ACC112 (cell line): ENCODE measurements around the gene QARS1.

Source experiments
- H2AFZ ChIP-seq: fragments of 200-600 bp; sonication (generic); one replicate; pipeline ENCODE4 v1.6.0; 2017; ENCODE audit warnings: antibody characterized with exemption, low read length; ENCODE audit not compliant: unreplicated experiment
- H3K27ac ChIP-seq: fragments of 200-600 bp; sonication (generic); 2 replicates; pipeline ENCODE4 v1.5.1; 2014; ENCODE audit warnings: low read depth, mild to moderate bottlenecking, antibody characterized with exemption, low read length, moderate library complexity
- H3K27me3 ChIP-seq: fragments of 200-600 bp; sonication (generic); 2 replicates; pipeline ENCODE4 v1.6.1; 2014; ENCODE audit warnings: mild to moderate bottlenecking, antibody characterized with exemption, low read length, moderate library complexity, mixed read lengths; ENCODE audit not compliant: insufficient read depth
- H3K36me3 ChIP-seq: fragments of 200-600 bp; sonication (generic); 2 replicates; pipeline ENCODE4 v1.6.1; 2016; ENCODE audit warnings: mild to moderate bottlenecking, antibody characterized with exemption, low read length, moderate library complexity, mixed read lengths; ENCODE audit not compliant: insufficient read depth
- H3K4me1 ChIP-seq: fragments of 200-600 bp; sonication (generic); one replicate; pipeline ENCODE4 v1.6.1; 2016; ENCODE audit warnings: low read length, mixed read lengths; ENCODE audit not compliant: insufficient read depth, unreplicated experiment, control insufficient read depth
- H3K4me3 ChIP-seq: fragments of 200-600 bp; sonication (generic); 2 replicates; pipeline ENCODE4 v1.5.1; 2014; ENCODE audit warnings: mild to moderate bottlenecking, low read depth, low read length
- H3K79me2 ChIP-seq: fragments of 200-600 bp; sonication (generic); one replicate; pipeline ENCODE4 v1.6.0; 2016; ENCODE audit warnings: low read length; ENCODE audit not compliant: control insufficient read depth, unreplicated experiment, insufficient read depth

Gene QARS1

DNA sequence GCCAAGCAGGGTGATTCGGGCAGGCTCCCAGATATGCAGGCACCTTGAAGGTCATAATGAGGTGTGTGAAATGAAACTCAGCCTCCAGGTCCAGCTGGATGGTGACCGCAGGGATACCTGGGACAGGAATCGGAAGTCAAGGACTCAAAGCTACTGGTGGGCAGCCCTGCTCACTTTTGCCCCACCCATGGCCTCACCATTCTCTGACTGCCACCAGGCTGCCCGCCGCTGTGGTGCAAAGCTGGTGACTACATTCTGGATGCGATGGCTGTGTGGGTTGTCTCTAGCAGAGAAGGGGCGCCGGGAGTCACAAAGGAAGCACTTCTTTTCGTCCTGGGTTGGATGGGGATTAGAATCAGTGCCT is 27.5 kb upstream of the QARS1 start:
- Histone ChIP-seq H3K4me1 (peaks cover 13% of the 10 kb centered on the region), H3K36me3 (peaks cover 13% of the 10 kb centered on the region; the same call in 1 of the 2 replicates), H3K27me3 (no peaks in the 10 kb centered on the region), H2AFZ (peak overlapping the region; percentile 92), H3K27ac (peak overlapping the region; percentile 62), H3K4me3 (peak overlapping the region; percentile 90), H3K79me2 (peaks cover 25% of the 10 kb centered on the region)

DNA sequence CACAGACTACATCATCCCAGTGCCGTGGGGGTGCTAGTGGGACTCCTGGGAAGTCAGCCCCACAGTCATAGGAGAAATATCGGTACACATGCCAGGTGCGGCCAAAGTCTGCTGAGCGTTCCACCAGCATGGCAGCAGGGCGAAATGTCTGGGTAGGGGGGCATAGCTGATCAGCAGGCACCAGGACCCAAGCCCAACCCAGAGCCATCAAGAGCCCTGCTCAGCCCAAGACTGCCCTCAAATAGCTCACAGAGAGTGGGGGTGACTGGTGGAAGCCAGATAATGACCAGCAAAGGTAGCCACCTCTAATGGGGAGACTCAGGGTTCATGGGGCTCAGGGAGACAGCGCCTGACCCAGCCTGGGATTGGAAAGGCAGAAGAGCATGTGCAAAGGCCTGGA is 27.0 kb upstream of the QARS1 start:
- H3K4me3 ChIP-seq: peak overlapping the region; percentile 90
- no peaks in the 10 kb centered on the region for H3K27me3 ChIP-seq
- H3K27ac ChIP-seq: no peak overlapping the region
- H3K36me3 ChIP-seq: peaks cover 13% of the 10 kb centered on the region; the same call in 1 of the 2 replicates
- H3K79me2 ChIP-seq: peaks cover 25% of the 10 kb centered on the region
- peaks cover 13% of the 10 kb centered on the region for H3K4me1 ChIP-seq
- H2AFZ ChIP-seq: no peak overlapping the region

DNA sequence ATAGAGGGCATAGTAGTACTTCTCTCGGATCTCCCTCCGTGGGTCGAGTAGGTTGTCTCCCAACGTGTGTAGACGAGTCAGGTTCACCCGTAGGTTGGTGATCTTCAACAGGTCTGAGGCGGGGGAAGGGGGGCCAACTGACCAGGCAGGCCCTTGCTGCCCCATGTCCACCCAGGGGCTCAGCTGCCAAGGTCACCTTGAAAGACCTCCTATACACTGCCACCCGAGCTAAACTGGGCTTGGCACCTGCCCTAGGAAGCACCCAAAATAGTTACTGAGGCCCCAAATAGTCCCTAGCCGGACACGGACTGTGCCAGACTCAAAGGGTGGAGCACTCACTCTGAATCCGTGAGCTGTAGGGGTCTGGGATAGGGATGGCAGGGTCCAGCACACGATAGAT is 26.5 kb upstream of the QARS1 start:
- no peak overlapping the region for H3K27ac ChIP-seq
- peaks cover 25% of the 10 kb centered on the region for H3K79me2 ChIP-seq
- H3K4me3 ChIP-seq: peak overlapping the region; percentile 90; the same call in 1 of the 2 replicates
- no peak overlapping the region for H2AFZ ChIP-seq
- H3K4me1 ChIP-seq: peaks cover 13% of the 10 kb centered on the region
- peaks cover 13% of the 10 kb centered on the region; the same call in 1 of the 2 replicates for H3K36me3 ChIP-seq
- H3K27me3 ChIP-seq: no peaks in the 10 kb centered on the region

DNA sequence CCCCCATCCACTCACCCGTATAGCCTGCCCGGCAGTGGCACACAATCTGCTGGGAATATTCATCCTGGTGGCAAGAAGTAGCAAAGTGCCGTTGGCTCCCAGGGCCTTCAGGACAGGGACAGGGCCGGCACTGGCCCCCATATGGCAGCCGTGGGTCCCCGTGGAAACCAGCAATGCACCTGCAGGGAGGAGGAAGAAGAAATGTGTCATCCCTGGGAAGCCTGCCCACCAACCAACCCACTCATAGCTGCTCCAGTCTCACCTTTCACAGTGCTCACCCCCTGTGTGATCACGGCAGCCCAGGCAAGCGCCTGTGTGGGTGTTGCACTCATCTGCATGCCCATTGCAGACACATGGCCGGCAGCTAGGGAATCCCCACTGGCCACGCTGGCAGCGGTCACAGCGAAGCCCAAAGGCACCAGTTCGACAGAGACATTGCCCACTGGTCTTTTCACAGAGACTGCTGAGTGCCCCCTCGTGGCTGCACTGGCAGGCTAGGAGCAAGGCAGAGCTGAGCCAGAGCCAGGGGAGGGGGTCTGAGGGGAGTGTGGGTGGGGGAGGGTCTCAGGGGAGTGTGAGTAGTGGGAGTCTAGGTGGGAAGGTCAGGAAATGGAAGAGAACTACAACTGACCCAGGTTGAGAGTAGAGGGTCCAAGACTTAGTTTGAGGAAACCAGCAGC is 20.6 kb upstream of the QARS1 start:
- no peaks in the 10 kb centered on the region for H3K27me3 ChIP-seq
- no peak overlapping the region for H2AFZ ChIP-seq
- H3K4me3 ChIP-seq: no peak overlapping the region
- H3K4me1 ChIP-seq: no peaks in the 10 kb centered on the region
- H3K36me3 ChIP-seq: peaks cover 21% of the 10 kb centered on the region; the same call in 1 of the 2 replicates
- no peak overlapping the region for H3K27ac ChIP-seq
- peaks cover 5% of the 10 kb centered on the region for H3K79me2 ChIP-seq

DNA sequence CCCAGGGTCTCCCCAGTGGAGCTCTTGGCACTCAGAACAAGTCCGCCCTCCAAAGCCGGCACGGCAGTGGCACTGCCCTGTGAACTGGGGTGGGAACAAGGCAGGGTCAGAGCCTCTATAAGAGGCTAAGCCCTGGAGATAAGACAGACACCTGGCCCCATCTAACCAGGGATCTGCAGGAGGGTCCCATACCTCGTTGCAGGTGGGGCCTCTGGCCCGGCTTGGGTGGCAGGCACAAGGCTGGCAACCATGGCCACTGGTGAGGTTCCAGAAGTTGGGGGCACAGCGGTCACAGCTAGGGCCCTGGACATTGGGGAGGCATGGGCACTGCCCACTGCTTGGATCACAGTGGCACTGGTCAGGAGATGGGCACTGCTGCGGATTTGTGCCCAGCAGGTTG is 19.6 kb upstream of the QARS1 start:
- peaks cover 16% of the 10 kb centered on the region; the same call in 1 of the 2 replicates for H3K36me3 ChIP-seq
- peaks cover 8% of the 10 kb centered on the region for H3K4me1 ChIP-seq
- H2AFZ ChIP-seq: no peak overlapping the region
- H3K79me2 ChIP-seq: peaks cover 14% of the 10 kb centered on the region
- H3K27ac ChIP-seq: no peak overlapping the region
- H3K27me3 ChIP-seq: no peaks in the 10 kb centered on the region
- no peak overlapping the region for H3K4me3 ChIP-seq

- Histone ChIP-seq H3K79me2 (peaks cover 16% of the 10 kb centered on the region), H3K36me3 (peaks cover 16% of the 10 kb centered on the region; the same call in 1 of the 2 replicates), H3K27me3 (no peaks in the 10 kb centered on the region)
Observed at GRCh38 chr3:49123687-49124086, 19.1 kb upstream of the QARS1 start.

GRCh38 chr3:49122886-49123545 is 18.5 kb upstream of the QARS1 start:
- Histone ChIP-seq H3K27ac (no peak overlapping the region), H3K36me3 (peaks cover 9% of the 10 kb centered on the region; the same call in 1 of the 2 replicates), H3K4me3 (no peak overlapping the region), H3K4me1 (peaks cover 12% of the 10 kb centered on the region), H3K79me2 (peaks cover 17% of the 10 kb centered on the region), H2AFZ (no peak overlapping the region), H3K27me3 (no peaks in the 10 kb centered on the region)

More at GRCh38 chr3:49123687-49124086, 19.1 kb upstream of the QARS1 start:
- H3K27ac ChIP-seq: no peak overlapping the region
- H3K4me3 ChIP-seq: no peak overlapping the region
- peaks cover 12% of the 10 kb centered on the region for H3K4me1 ChIP-seq
- no peak overlapping the region for H2AFZ ChIP-seq

GRCh38 chr3:49122451-49122850 is 17.9 kb upstream of the QARS1 start:
- H3K27me3 ChIP-seq: no peaks in the 10 kb centered on the region
- H3K79me2 ChIP-seq: peaks cover 17% of the 10 kb centered on the region
- no peak overlapping the region for H3K27ac ChIP-seq
- no peak overlapping the region for H2AFZ ChIP-seq
- no peak overlapping the region for H3K4me3 ChIP-seq
- peaks cover 12% of the 10 kb centered on the region for H3K4me1 ChIP-seq
- H3K36me3 ChIP-seq: peaks cover 13% of the 10 kb centered on the region; the same call in 1 of the 2 replicates

DNA sequence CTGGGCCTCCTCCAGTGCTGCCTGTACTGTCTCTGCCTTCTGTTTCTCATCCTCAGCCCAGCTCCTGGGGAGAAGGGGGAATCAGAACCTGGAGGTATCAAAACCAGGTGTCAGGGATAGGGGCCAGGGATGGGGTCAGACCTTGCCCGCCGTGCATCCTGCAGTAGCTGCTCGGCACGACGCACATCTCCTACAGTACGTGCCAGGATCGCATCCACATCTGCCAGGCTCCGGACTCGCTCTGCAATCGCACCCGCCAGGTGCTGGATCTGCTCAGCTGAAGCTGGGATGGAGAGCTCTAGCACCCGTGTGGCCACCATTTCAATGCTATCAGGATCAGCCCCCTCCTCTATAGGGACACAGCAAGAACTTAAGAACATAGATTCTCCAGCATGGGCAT is 17.5 kb upstream of the QARS1 start:
- Histone ChIP-seq H3K4me3 (no peak overlapping the region), H3K79me2 (peaks cover 17% of the 10 kb centered on the region), H3K4me1 (peaks cover 12% of the 10 kb centered on the region), H2AFZ (no peak overlapping the region), H3K27ac (no peak overlapping the region), H3K36me3 (peaks cover 13% of the 10 kb centered on the region; the same call in 1 of the 2 replicates), H3K27me3 (no peaks in the 10 kb centered on the region)

DNA sequence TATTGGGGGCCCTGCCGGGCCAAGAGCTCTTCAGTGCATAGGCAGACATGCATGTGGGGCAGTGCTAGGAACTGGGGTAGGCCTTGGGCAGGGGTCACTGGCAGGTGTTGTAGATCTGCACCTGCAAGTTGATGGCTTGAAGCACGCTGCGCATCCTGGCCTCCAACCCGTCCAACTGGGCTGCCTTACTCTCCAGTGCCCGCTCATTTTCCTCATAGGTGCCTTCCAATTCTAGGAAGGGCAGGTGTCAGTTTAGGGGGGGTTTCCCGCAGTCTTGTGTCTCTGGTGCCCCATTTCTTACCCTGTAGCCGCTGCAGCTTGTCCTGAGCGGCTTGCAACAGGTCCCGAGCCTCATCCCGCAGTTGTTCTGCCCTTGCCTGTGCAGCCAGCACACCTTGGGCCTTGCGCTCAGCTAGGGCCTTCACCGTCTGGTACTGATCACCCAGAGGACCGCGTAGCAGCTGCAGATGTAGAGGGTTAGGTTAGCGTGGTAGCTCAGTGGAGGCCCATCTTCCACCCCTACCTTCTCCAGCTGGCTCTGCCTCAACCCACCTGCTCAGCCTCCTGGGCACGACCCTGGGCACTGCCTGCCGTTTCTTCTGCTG is 16.7 kb upstream of the QARS1 start:
- Histone ChIP-seq H3K27me3 (no peaks in the 10 kb centered on the region), H3K4me1 (peaks cover 12% of the 10 kb centered on the region), H3K4me3 (peak overlapping the region; percentile 89; the same call in 1 of the 2 replicates), H2AFZ (no peak overlapping the region), H3K27ac (peak overlapping the region; percentile 82), H3K79me2 (peaks cover 17% of the 10 kb centered on the region), H3K36me3 (peaks cover 13% of the 10 kb centered on the region; the same call in 1 of the 2 replicates)
